ENCODE results near the gene COASY.
A peak's percentile ranks its signal among the peaks of the same experiment; 100 is the strongest.
"Not testable (repeated sequence)": the region's sequence is repeated elsewhere in the genome, so short reads cannot be mapped to it uniquely, and the experiment has no call there.

The COASY gene

GRCh38 chr17:42553161-42553818 is 8.7 kb upstream of the COASY start:
- no peak for DNase-seq (ENCODE audit: low spot score)

- DNase-seq (ENCODE audit: low spot score) = no peak
Measured at GRCh38 chr17:42553866-42554249, 8.1 kb upstream of the COASY start.

- peak; percentile 92 for DNase-seq (ENCODE audit: low spot score)
Measured at GRCh38 chr17:42554250-42555121, 7.5 kb upstream of the COASY start.

- no peak for DNase-seq (ENCODE audit: low spot score)
Measured at GRCh38 chr17:42555122-42555622, 6.8 kb upstream of the COASY start.

GRCh38 chr17:42555961-42556617 is 5.9 kb upstream of the COASY start:
- not testable (repeated sequence) for DNase-seq (ENCODE audit: low spot score)

GRCh38 chr17:42559075-42559474 is 2.9 kb upstream of the COASY start:
- no peak for DNase-seq (ENCODE audit: low spot score)

GRCh38 chr17:42560246-42560645 is 1.7 kb upstream of the COASY start:
- no peak for DNase-seq (ENCODE audit: low spot score)

- no peak for DNase-seq (ENCODE audit: low spot score)
Measured at GRCh38 chr17:42562388-42563142, 617 bp downstream of the COASY start.

GRCh38 chr17:42563143-42563509 is 1.2 kb downstream of the COASY start:
- DNase-seq (ENCODE audit: low spot score) = no peak

- DNase-seq (ENCODE audit: low spot score) = no peak
Measured at GRCh38 chr17:42563543-42563942, 1.6 kb downstream of the COASY start.

- no peak for DNase-seq (ENCODE audit: low spot score)
Measured at GRCh38 chr17:42563950-42564349, 2.0 kb downstream of the COASY start.

GRCh38 chr17:42564815-42565522 is 3.0 kb downstream of the COASY start:
- no peak for DNase-seq (ENCODE audit: low spot score)

GRCh38 chr17:42565523-42566214 is 3.7 kb downstream of the COASY start:
- no peak for DNase-seq (ENCODE audit: low spot score)

- no peak for DNase-seq (ENCODE audit: low spot score)
Measured at GRCh38 chr17:42566215-42566882, 4.4 kb downstream of the COASY start.

- peak; percentile 100 for DNase-seq (ENCODE audit: low spot score)
Measured at GRCh38 chr17:42566883-42567573, 5.1 kb downstream of the COASY start, which contains the start of gene MLX. Gene MLX, plus strand, starts transcription at chr17:42567100. Its CDS starts 25 bp downstream, at chr17:42567125.

GRCh38 chr17:42568341-42569111 is 6.6 kb downstream of the COASY start:
- DNase-seq (ENCODE audit: low spot score) = no peak

GRCh38 chr17:42571435-42572225 is 9.7 kb downstream of the COASY start:
- DNase-seq (ENCODE audit: low spot score) = no peak

- DNase-seq (ENCODE audit: low spot score) = no peak
Measured at GRCh38 chr17:42573095-42573494, 11.1 kb downstream of the COASY start.
